ENCODE data around the gene CARD9.
"Not testable (repeated sequence)": the region's sequence is repeated elsewhere in the genome, so short reads cannot be mapped to it uniquely, and the experiment has no call there.

CARD9 gene

DNA sequence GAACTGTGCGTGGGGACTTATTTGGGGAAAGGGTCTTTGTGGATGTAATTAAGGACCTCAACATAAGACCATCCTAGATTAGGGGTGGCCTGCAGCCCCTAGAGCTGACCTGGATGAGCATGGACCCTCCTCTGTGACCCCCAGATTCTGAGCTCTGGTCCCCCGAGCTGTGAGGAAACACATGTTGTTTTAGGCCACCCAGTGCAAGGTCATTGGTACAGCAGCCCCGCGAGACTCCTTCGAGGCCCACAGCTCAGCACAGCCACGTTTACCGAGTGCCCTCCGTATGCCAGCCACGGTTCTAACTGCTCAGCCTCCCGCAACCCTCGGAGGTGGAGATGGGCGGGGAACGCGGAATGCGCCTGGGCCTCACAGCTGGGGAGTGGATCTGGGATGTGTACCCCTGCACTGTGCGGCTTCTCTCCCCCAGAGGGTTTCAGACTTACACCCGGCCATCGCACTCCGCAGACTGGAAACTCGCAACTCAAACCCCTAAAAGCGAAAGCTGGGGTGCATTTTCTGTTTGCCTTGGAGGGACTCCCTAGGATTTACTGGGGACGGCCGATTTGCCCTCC, 50.6 kb downstream of the CARD9 start:
- no peak for DNase-seq (ENCODE audit: low read depth)

- no peak for DNase-seq (ENCODE audit: low read depth)
Measured at GRCh38 chr9:136321561-136321960, 51.9 kb downstream of the CARD9 start.

- not testable (repeated sequence) for DNase-seq (ENCODE audit: low read depth)
Measured at GRCh38 chr9:136320972-136321371, 52.5 kb downstream of the CARD9 start.

- DNase-seq (ENCODE audit: low read depth): not testable (repeated sequence)
Measured at GRCh38 chr9:136319955-136320354, 53.5 kb downstream of the CARD9 start.

GRCh38 chr9:136319244-136319643, 54.2 kb downstream of the CARD9 start:
- DNase-seq (ENCODE audit: low read depth): not testable (repeated sequence)

DNA sequence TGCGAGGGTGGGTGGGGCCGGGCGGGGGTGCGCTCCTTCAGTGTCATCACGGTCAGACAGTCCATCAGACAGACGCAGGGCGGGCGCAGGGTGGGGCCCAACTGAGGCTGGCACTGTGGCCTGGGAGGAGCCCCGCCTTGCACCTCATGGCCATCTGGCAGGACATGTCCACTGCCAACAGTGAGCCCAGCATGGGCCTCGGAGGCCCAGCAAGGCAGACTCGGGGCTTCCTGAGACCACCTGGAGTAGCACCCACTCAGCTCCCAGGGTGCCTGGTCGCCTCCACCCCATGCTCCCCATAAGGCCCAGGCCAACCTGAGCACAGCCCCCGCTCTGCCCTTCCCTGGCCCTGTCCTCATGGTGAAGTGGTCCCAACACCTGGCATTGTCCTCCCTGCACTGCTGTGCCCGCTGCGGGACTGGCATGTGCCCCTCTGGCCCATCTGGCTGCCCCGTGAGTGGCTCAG, 54.7 kb downstream of the CARD9 start:
- no peak for DNase-seq (ENCODE audit: low read depth)

DNA sequence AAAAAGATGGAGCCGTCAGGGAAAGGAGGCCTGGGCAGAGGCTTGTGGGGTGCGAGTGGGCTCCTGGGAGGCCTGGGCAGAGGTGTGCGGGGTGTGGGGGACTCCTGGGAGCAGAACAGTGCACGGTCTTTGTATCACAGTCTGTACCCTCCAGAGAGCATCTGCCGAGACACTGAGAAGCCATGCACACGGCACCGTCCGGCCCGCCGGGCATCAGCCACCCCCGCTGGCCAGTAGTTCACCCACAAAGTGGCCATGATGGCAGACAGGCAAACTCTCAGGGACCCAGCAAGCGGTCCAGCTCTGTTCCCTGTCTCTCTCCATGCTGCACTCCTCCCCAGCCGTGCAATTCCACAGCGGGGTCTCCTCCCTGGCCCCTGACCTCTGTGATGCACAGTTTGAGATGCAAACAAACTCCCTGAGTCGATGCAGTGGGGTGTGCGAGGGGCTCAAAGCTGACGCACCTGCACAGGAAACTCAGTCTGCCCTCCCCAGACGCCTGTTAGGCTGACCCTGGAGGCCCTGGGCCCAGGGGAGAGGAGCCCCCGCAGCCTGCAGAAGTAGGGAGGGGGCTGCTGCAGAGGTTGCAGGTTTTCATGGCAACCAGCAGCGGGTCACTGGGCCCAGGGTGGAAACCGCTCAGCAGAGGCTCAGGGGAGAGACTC, 55.2 kb downstream of the CARD9 start:
- no peak for DNase-seq (ENCODE audit: low read depth)

DNA sequence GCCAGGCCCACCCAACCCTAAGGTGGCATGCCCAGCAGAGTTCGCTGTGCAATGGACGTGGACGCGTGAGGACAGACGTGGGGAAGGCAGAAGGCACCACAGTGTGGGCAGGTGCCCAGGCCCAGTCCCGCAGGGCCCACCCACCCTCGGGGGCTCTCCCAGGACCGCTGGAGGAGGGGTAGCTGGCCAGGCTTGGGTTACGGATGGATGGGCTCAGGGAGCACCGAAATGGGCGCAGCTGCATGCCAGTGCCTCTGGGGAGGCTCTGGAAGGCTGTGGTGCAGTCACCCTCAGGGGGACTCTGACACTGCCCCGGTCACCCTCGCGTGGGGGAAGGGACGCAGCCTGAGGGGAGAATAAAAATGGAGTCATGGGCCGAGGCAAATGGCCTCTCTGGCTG, 55.8 kb downstream of the CARD9 start:
- DNase-seq (ENCODE audit: low read depth): no peak

- DNase-seq (ENCODE audit: low read depth): no peak
Measured at GRCh38 chr9:136316896-136317676, 56.4 kb downstream of the CARD9 start.

GRCh38 chr9:136316271-136316751, 57.2 kb downstream of the CARD9 start:
- DNase-seq (ENCODE audit: low read depth): no peak

DNA sequence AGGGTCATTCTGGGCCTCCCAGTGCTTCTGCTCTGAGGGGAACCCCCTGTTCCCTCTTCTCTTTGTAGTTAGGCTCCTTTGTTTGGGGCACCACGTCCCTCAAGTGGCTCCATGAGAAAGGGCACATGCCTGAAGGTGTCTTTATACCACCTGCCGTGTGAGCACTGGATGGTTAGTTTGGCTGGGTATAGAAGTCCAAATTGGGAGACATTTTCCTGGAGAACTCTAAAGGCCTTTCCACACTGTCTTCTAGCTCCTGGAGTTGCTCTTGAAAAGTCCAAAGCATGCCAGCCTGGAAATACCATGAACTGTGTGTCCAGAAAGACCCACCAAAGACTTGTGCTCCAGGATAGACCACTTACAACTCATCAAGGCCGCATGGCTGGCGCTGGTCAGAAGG, 58.5 kb downstream of the CARD9 start:
- no peak for DNase-seq (ENCODE audit: low read depth)

- DNase-seq (ENCODE audit: low read depth): no peak
Measured at GRCh38 chr9:136314056-136314416, 59.4 kb downstream of the CARD9 start.

Measured in fibroblast of gingiva (primary cell).